Right lung (tissue), 5 donors: ENCODE measurements around the gene NT5E. TPM values are rescaled to one million over a fixed set of nuclear protein-coding genes. Genes with fewer than 3 reads are reported as not detected.

Experiments
- DNase-seq, 2 donors: peaks; one replicate each; pipeline ENCODE4 v3.0.0-alpha.2; 2013
- polyA plus RNA-seq, 5 donors: library from polyadenylated mRNA; unstranded; fragments of 120-200 nt; gene quantifications; one replicate each; pipeline versions ENCODE4 v1.2.1 to v1.2.3, GENCODE V29; 2013; ENCODE audit warnings: inconsistent platforms in 1 of 5, low replicate concordance in 1 of 5; ENCODE audit not compliant: insufficient read length in 5 of 5, insufficient read depth in 1 of 5

NT5E gene
- polyA plus RNA-seq, 5 donors, result 13.2 to 16.7 (median 13.4) TPM

- no peak for DNase-seq
Observed at GRCh38 chr6:85459224-85459901, 9.5 kb downstream of the NT5E start.

GRCh38 chr6:85460154-85460920, 10.5 kb downstream of the NT5E start:
- DNase-seq, result no peak

GRCh38 chr6:85460921-85461797, 11.3 kb downstream of the NT5E start:
- DNase-seq, result no peak

GRCh38 chr6:85461798-85462170, 11.9 kb downstream of the NT5E start:
- DNase-seq, result no peak

GRCh38 chr6:85462673-85463072, 12.8 kb downstream of the NT5E start:
- DNase-seq, result no peak

- DNase-seq, result no peak
Observed at GRCh38 chr6:85463621-85464259, 13.9 kb downstream of the NT5E start.

GRCh38 chr6:85464260-85464644, 14.4 kb downstream of the NT5E start:
- no peak for DNase-seq

- no peak for DNase-seq
Observed at GRCh38 chr6:85464722-85465150, 14.9 kb downstream of the NT5E start.

- no peak for DNase-seq
Observed at GRCh38 chr6:85465762-85466161, 15.9 kb downstream of the NT5E start.

- no peak for DNase-seq
Observed at GRCh38 chr6:85468326-85468725, 18.4 kb downstream of the NT5E start.

GRCh38 chr6:85469276-85470022, 19.6 kb downstream of the NT5E start:
- DNase-seq, result no peak

- no peak for DNase-seq
Observed at GRCh38 chr6:85470023-85470410, 20.1 kb downstream of the NT5E start.

GRCh38 chr6:85472744-85473143, 22.9 kb downstream of the NT5E start:
- DNase-seq, result no peak

GRCh38 chr6:85473748-85474147, 23.9 kb downstream of the NT5E start:
- no peak for DNase-seq

GRCh38 chr6:85476532-85476931, 26.6 kb downstream of the NT5E start:
- no peak for DNase-seq

- no peak for DNase-seq
Observed at GRCh38 chr6:85479208-85479607, 29.3 kb downstream of the NT5E start.

GRCh38 chr6:85482206-85482904, 32.5 kb downstream of the NT5E start:
- DNase-seq, result no peak

GRCh38 chr6:85482905-85483700, 33.2 kb downstream of the NT5E start:
- DNase-seq, result peak in 1 of 2 donors; percentile 50

GRCh38 chr6:85483846-85484245, 34.0 kb downstream of the NT5E start:
- no peak for DNase-seq

- no peak for DNase-seq
Observed at GRCh38 chr6:85484948-85485347, 35.1 kb downstream of the NT5E start.
